ENCODE measurements around the gene PLA2G4D. TPM values are rescaled to one million over a fixed set of nuclear protein-coding genes. Genes with fewer than 3 reads are reported as not detected.

The PLA2G4D gene
- total RNA-seq, 2 experiments from 2014 or later: not detected

- DNase-seq: no peak
- Mint-ChIP-seq H3K4me1 (no peaks in the 10 kb centered on the region), H3K27me3 (peaks cover 11% of the 10 kb centered on the region), H3K27ac (no peak overlapping the region), H3K36me3 (ENCODE audit: low read depth) (no peaks in the 10 kb centered on the region), H3K4me3 (no peak overlapping the region), H3K9me3 (ENCODE audit: low read depth) (peaks cover under 1% of the 10 kb centered on the region)
- POLR2A ChIA-PET: no interaction called here
- CTCF ChIA-PET: interaction anchor here (0.6 to 2.1 kb wide), 8 partner anchors 10 to 211 kb away, joined by 3 to 19 read pairs (median 4); partner anchors contain the start of genes GANC and TMEM87A
- intact Hi-C loops (cut with DNase I, micrococcal nuclease): no loop called here
- no peak for ATAC-seq
These were observed 32.0 kb downstream of the PLA2G4D start for GRCh38 chr15:42062284-42062806.

- H3K4me3 Mint-ChIP-seq: no peak overlapping the region
- ATAC-seq: no peak
- intact Hi-C loops (cut with DNase I, micrococcal nuclease): no loop called here
These were observed 33.6 kb downstream of the PLA2G4D start for GRCh38 chr15:42060797-42061196.

GRCh38 chr15:42060477-42060763 is 33.9 kb downstream of the PLA2G4D start:
- no peak overlapping the region for H3K4me3 Mint-ChIP-seq
- ChIA-PET CTCF (interaction anchor here (0.6 to 2.1 kb wide), 10 partner anchors 14 to 481 kb away, joined by 3 to 19 read pairs (median 4); no protein-coding TSS in a partner anchor), POLR2A (no interaction called here)
- no peaks in the 10 kb centered on the region for H3K9me3 Mint-ChIP-seq (ENCODE audit: low read depth)
- ATAC-seq: no peak
- no peak for DNase-seq
- H3K4me1 Mint-ChIP-seq: peaks cover 7% of the 10 kb centered on the region
- intact Hi-C loops (cut with DNase I, micrococcal nuclease): no loop called here
- H3K36me3 Mint-ChIP-seq (ENCODE audit: low read depth): no peaks in the 10 kb centered on the region
- H3K27me3 Mint-ChIP-seq: peaks cover 14% of the 10 kb centered on the region
- H3K27ac Mint-ChIP-seq: no peak overlapping the region

More at GRCh38 chr15:42060797-42061196, 33.6 kb downstream of the PLA2G4D start:
- Mint-ChIP-seq H3K9me3 (ENCODE audit: low read depth) (no peaks in the 10 kb centered on the region), H3K36me3 (ENCODE audit: low read depth) (no peaks in the 10 kb centered on the region), H3K27me3 (peaks cover 14% of the 10 kb centered on the region), H3K27ac (no peak overlapping the region), H3K4me1 (peaks cover 7% of the 10 kb centered on the region)
- CTCF ChIA-PET: interaction anchor here (0.6 to 2.1 kb wide), 11 partner anchors 14 to 481 kb away, joined by 3 to 19 read pairs (median 3); no protein-coding TSS in a partner anchor
- POLR2A ChIA-PET: no interaction called here
- no peak for DNase-seq

DNA sequence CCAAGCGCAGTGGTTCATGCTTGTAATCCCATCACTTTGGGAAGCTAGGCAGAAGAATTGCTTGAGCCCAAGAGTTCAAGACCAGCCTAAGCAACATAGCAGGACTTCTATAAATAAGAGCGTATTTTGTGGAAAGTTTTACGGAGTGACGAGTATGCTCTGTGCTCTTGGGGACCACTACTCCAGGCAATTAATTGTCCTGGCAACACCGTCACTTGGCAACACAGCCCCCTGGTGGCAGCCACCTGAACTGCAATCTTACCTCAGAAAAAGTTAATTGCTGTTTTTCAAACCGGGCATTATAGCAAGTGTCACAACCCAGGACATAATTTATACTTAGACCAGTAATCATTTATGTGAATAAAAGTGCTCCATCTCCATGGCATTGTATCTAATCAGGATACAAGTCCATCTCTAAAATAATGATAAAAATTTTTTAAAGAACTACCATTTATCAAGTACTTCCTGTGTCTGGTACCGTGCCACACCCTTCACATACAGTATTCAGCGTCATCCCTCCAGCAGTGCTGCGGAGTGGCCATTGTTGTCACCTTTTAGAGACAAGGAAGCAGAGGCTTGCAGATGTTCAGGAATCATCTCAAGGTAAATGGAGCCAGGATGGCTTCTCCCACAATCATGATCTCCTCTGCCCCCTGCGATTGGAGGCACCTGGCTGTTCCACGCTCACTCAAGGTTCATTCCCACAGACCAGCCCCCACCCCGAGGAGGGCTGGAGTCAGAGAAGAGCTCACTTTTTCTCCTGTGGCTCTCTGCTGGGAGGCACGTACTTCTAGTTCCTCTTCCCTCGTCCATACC is 34.5 kb downstream of the PLA2G4D start:
- CTCF ChIA-PET: interaction anchor here (0.6 to 2.1 kb wide), 10 partner anchors 15 to 481 kb away, joined by 3 to 19 read pairs (median 4); no protein-coding TSS in a partner anchor
- Mint-ChIP-seq H3K27ac (no peak overlapping the region), H3K36me3 (ENCODE audit: low read depth) (no peaks in the 10 kb centered on the region), H3K4me1 (peaks cover 7% of the 10 kb centered on the region), H3K9me3 (ENCODE audit: low read depth) (no peaks in the 10 kb centered on the region), H3K27me3 (peaks cover 14% of the 10 kb centered on the region), H3K4me3 (no peak overlapping the region)
- POLR2A ChIA-PET: no interaction called here
- ATAC-seq (no peak), DNase-seq (peak; percentile 85)
- intact Hi-C loops (cut with DNase I, micrococcal nuclease): loop anchor here (1.0 to 5.0 kb wide), 4 partner anchors 71 to 503 kb away; partner anchors contain the start of genes EHD4 (in 1 of the 2), MAPKBP1 (in 1 of the 2) and TYRO3 (in 1 of the 2)

DNA sequence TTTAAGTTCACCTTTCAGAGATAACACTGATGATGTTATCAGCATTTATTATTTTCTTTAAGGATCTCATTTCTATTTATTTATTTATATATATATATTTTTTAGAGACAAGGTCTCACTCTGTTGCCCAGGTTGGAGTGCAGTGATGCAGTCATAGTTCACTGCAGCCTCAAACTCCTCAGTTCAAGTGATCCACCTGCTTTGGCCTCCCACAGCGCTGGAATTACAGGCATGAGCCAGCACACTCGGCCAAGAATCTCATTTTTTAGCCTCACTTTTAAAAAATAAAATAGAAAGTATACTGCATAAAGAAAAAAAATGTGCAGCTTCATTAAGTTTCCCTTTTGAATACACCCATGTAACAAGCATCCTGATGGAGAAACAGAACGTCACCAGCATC is 35.6 kb downstream of the PLA2G4D start:
- no peak overlapping the region for H3K4me3 Mint-ChIP-seq
- POLR2A ChIA-PET: no interaction called here
- peaks cover 11% of the 10 kb centered on the region for H3K27me3 Mint-ChIP-seq
- H3K4me1 Mint-ChIP-seq: peaks cover 7% of the 10 kb centered on the region
- no peak for ATAC-seq
- no peaks in the 10 kb centered on the region for H3K9me3 Mint-ChIP-seq (ENCODE audit: low read depth)
- intact Hi-C loops (cut with DNase I, micrococcal nuclease): loop anchor here (1.0 to 5.0 kb wide), 4 partner anchors 69 to 501 kb away; partner anchors contain the start of genes EHD4 (in 1 of the 2), MAPKBP1 (in 1 of the 2) and TYRO3 (in 1 of the 2)
- DNase-seq: no peak
- CTCF ChIA-PET: interaction anchor here (0.6 to 1.6 kb wide), 3 partner anchors 55 to 69 kb away, joined by 3 to 9 read pairs (median 3); no protein-coding TSS in a partner anchor
- H3K36me3 Mint-ChIP-seq (ENCODE audit: low read depth): no peaks in the 10 kb centered on the region
- no peak overlapping the region for H3K27ac Mint-ChIP-seq

DNA sequence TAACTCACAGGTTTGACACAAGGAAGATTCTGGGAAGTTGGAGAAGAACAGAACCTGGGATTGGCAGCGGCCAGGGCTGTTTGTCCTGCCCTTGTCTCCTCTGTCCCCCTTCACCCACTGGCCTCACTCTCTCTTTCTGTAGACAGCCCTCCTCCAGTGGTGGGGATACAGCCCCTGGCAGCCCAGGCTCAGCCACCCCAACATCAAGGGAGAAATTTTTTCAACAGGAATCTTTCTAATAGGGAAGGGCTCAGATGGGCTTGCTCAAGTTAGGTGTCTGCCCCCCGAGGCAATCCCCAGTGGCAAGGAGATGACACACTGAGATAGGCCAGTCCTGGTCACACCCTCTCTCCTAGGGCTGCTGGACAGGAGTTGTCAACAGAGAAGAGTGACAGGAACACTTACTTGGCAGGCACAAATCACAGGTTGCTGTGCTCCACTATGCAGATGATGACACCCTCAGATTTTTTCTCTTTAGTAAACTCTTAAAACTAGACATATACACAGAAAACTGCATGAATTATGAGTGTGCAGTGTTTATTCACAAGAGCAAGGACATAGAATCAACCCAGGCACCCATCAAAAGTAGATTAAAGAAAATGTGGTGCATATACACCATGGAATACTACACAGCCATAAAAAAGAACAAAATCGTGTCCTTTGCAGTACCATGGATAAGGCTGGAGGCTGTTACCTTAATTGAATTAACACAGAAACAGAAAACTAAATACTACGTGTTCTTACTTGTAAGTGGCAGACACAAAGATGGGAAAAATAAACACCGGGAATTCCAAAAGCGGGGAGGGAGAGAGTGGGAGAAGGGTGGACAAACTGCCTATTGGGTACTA is 36.3 kb downstream of the PLA2G4D start:
- Mint-ChIP-seq H3K27ac (no peak overlapping the region), H3K4me3 (no peak overlapping the region), H3K9me3 (ENCODE audit: low read depth) (no peaks in the 10 kb centered on the region), H3K27me3 (peaks cover 9% of the 10 kb centered on the region), H3K36me3 (ENCODE audit: low read depth) (no peaks in the 10 kb centered on the region), H3K4me1 (peaks cover 7% of the 10 kb centered on the region)
- ChIA-PET CTCF (interaction anchor here (0.8 to 5.2 kb wide), 14 partner anchors 12 to 105 kb away, joined by 3 to 42 read pairs (median 4); partner anchors contain the start of gene PLA2G4E), POLR2A (interaction anchor here (0.8 to 1.4 kb wide), 2 partner anchors 69 to 86 kb away, joined by 3 to 10 read pairs; partner anchors contain the start of gene EHD4)
- no peak for ATAC-seq
- intact Hi-C loops (cut with DNase I, micrococcal nuclease): loop anchor here (1.0 to 5.0 kb wide), 6 partner anchors 69 to 501 kb away; partner anchors contain the start of genes MAPKBP1 (in 2 of the 2), EHD4 (in 1 of the 2) and TYRO3 (in 1 of the 2)
- no peak for DNase-seq

GRCh38 chr15:42056934-42057798 is 37.2 kb downstream of the PLA2G4D start:
- ATAC-seq (peak; percentile 86), DNase-seq (peak; percentile 83)
- Mint-ChIP-seq H3K27me3 (peaks cover 9% of the 10 kb centered on the region), H3K4me3 (peak overlapping the region; percentile 49), H3K27ac (peak overlapping the region; percentile 52), H3K36me3 (ENCODE audit: low read depth) (no peaks in the 10 kb centered on the region), H3K9me3 (ENCODE audit: low read depth) (no peaks in the 10 kb centered on the region), H3K4me1 (peaks cover 7% of the 10 kb centered on the region)
- intact Hi-C loops (cut with DNase I, micrococcal nuclease): loop anchor here (1.0 to 5.0 kb wide), 6 partner anchors 68 to 500 kb away; partner anchors contain the start of genes MAPKBP1 (in 2 of the 2), EHD4 (in 1 of the 2) and TYRO3 (in 1 of the 2)
- POLR2A ChIA-PET: interaction anchor here (0.8 to 1.4 kb wide), 2 partner anchors 68 to 85 kb away, joined by 3 to 10 read pairs; partner anchors contain the start of gene EHD4
- CTCF ChIA-PET: interaction anchor here (0.7 to 5.2 kb wide), 17 partner anchors 11 to 182 kb away, joined by 3 to 42 read pairs (median 4); partner anchors contain the start of gene PLA2G4E

DNA sequence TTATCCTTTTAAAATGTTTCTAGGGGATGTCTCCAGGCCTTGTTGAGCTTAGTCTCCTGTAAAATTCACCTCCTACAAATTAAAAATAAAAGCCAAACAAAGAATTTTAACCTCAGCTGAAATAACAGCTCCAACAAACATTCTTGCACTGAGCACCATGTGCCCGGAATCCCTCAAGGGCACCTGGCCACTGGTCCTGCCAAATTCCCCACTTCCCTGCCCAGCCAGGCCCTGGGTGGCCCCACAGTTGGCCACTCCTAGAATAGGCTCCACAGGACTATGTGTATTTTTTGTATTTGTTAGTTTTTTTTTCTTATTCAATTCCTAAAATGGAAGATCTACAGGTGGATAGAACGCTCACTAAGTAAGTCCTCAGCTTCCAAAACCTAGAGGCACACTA is 40.4 kb downstream of the PLA2G4D start:
- no peak overlapping the region for H3K4me3 Mint-ChIP-seq
- peaks cover 7% of the 10 kb centered on the region for H3K4me1 Mint-ChIP-seq
- H3K36me3 Mint-ChIP-seq (ENCODE audit: low read depth): no peaks in the 10 kb centered on the region
- CTCF ChIA-PET: interaction anchor here (0.5 to 5.2 kb wide), 6 partner anchors 11 to 82 kb away, joined by 3 to 42 read pairs (median 3); no protein-coding TSS in a partner anchor
- ATAC-seq (no peak), DNase-seq (no peak)
- H3K27ac Mint-ChIP-seq: no peak overlapping the region
- POLR2A ChIA-PET: no interaction called here
- peaks cover 9% of the 10 kb centered on the region for H3K27me3 Mint-ChIP-seq
- intact Hi-C loops (cut with DNase I, micrococcal nuclease): no loop called here
- no peaks in the 10 kb centered on the region for H3K9me3 Mint-ChIP-seq (ENCODE audit: low read depth)

- Mint-ChIP-seq H3K4me3 (no peak overlapping the region), H3K27me3 (peaks cover 9% of the 10 kb centered on the region), H3K36me3 (ENCODE audit: low read depth) (no peaks in the 10 kb centered on the region), H3K27ac (no peak overlapping the region), H3K9me3 (ENCODE audit: low read depth) (no peaks in the 10 kb centered on the region), H3K4me1 (peaks cover 7% of the 10 kb centered on the region)
- CTCF ChIA-PET: interaction anchor here (0.7 to 5.2 kb wide), 4 partner anchors 10 to 64 kb away, joined by 3 to 42 read pairs (median 7); no protein-coding TSS in a partner anchor
- intact Hi-C loops (cut with DNase I, micrococcal nuclease): no loop called here
- ATAC-seq (no peak), DNase-seq (no peak)
- POLR2A ChIA-PET: interaction anchor here (0.7 kb wide), 1 partner anchor 404 kb away, joined by 4 read pairs; no protein-coding TSS in a partner anchor
These were observed 41.4 kb downstream of the PLA2G4D start for GRCh38 chr15:42053010-42053409.
